ENCODE measurements around the gene VAC14.
"Not testable (repeated sequence)": the region's sequence is repeated elsewhere in the genome, so short reads cannot be mapped to it uniquely, and the experiment has no call there.

VAC14 gene

GRCh38 chr16:70646260-70647241 lies 154.4 kb downstream of the VAC14 start, which contains the start of gene IL34:
IL34 (plus strand) TSS chr16:70646559; CDS start chr16:70646948, 389 bp downstream.
- no peak for DNase-seq (ENCODE audit: low read depth in 2 of 2)

GRCh38 chr16:70644763-70645597 lies 156.0 kb downstream of the VAC14 start:
- no peak for DNase-seq (ENCODE audit: low read depth in 2 of 2)

DNA sequence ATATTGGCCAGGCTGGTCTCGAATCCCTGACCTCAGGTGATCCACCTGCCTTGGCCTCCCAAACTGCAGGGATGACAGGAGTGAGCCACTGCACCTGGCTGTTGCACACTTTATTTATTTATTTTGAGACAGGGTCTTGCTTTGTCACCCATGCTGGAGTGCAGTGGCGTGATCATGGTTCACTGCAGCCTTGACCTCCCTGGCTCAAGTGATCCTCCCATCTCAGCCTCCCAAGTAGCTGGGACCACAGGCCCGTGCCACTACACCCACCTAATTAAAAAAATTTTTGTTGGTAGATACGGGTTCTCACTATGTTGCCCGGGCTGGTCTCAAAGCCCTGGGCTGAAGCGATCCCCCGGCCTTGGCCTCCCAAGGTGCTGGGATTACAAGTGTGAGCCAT lies 157.7 kb downstream of the VAC14 start:
- not testable (repeated sequence) for DNase-seq (ENCODE audit: low read depth in 2 of 2)

GRCh38 chr16:70642633-70643032 lies 158.3 kb downstream of the VAC14 start:
- no peak for DNase-seq (ENCODE audit: low read depth in 2 of 2)

DNA sequence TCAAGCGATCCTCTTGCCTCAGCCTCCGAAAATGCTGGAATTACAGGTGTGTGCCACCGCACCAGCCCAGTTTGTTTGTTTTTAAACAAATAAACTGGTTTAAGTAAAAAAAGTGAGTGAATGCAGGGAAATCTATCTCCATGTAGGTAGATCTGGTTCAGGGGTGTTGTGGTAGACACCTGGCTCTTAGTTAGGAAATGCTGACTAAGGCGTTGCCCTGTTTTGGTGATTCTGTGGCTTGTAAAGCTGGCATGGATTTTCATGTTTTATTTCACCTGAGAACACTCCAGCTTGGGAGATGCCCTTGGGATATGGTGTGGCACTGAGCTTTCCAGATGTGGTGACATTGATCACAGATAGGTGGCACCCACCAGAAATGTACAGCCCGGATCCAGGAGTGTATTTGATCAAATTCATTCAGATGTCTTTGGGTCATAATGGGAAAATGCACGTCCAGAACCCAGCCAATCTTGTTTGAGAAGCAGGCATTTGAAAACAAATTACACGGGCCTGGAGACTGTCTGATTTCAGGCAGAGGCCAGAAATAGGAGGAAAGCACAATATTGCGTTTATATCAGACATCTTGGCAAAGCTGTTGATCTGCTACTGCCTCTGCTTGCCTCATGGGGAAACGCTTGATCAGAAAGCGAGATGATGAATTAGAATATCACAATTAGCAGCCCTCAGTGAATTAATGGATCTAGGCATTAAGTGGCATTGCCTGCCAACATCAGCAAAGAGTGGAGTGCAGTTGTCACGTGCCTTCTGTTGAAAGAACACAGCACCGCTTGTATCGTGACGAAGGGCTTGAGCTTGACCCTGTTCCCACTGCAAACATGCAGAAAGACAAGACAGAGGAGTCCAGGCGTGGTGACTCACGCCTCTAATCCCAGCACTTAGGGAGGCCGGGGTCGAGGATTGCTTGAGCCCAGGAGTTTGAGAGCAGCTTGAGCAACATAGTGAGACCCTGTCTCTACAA lies 161.9 kb downstream of the VAC14 start:
- no peak for DNase-seq (ENCODE audit: low read depth in 2 of 2)

All from activated CD4-positive, alpha-beta T cell treated with anti-CD3 and anti-CD28 coated beads for 24 hours (primary cell).